Measurements from ENCODE around the gene PATJ.
"Not testable (repeated sequence)": the region's sequence is repeated elsewhere in the genome, so short reads cannot be mapped to it uniquely, and the experiment has no call there.

The PATJ gene

GRCh38 chr1:61819421-61819820, 77.1 kb downstream of the PATJ start:
- DNase-seq: no peak

GRCh38 chr1:61825393-61825792, 83.1 kb downstream of the PATJ start:
- DNase-seq: no peak

- DNase-seq: no peak
Measured at GRCh38 chr1:61828805-61829204, 86.5 kb downstream of the PATJ start.

GRCh38 chr1:61836649-61837048, 94.4 kb downstream of the PATJ start:
- DNase-seq: no peak

GRCh38 chr1:61837607-61838006, 95.3 kb downstream of the PATJ start:
- not testable (repeated sequence) for DNase-seq

GRCh38 chr1:61839679-61840078, 97.4 kb downstream of the PATJ start:
- DNase-seq: no peak

- no peak for DNase-seq
Measured at GRCh38 chr1:61842036-61842435, 99.8 kb downstream of the PATJ start.

- DNase-seq: no peak
Measured at GRCh38 chr1:61842863-61843514, 100.7 kb downstream of the PATJ start.

- no peak for DNase-seq
Measured at GRCh38 chr1:61844006-61844405, 101.7 kb downstream of the PATJ start.

- not testable (repeated sequence) for DNase-seq
Measured at GRCh38 chr1:61844664-61845063, 102.4 kb downstream of the PATJ start.

- DNase-seq: no peak
Measured at GRCh38 chr1:61851235-61851634, 109.0 kb downstream of the PATJ start.

GRCh38 chr1:61851849-61852669, 109.8 kb downstream of the PATJ start:
- DNase-seq: peak; percentile 48

GRCh38 chr1:61852670-61853015, 110.4 kb downstream of the PATJ start:
- no peak for DNase-seq

GRCh38 chr1:61853583-61853982, 111.3 kb downstream of the PATJ start:
- DNase-seq: no peak

GRCh38 chr1:61864489-61864888, 122.2 kb downstream of the PATJ start:
- no peak for DNase-seq

GRCh38 chr1:61865646-61866220, 123.5 kb downstream of the PATJ start:
- no peak for DNase-seq

GRCh38 chr1:61869691-61870109, 127.4 kb downstream of the PATJ start:
- no peak for DNase-seq

GRCh38 chr1:61872206-61872605, 129.9 kb downstream of the PATJ start:
- DNase-seq: no peak

GRCh38 chr1:61873581-61873980, 131.3 kb downstream of the PATJ start:
- no peak for DNase-seq

GRCh38 chr1:61873994-61874393, 131.7 kb downstream of the PATJ start:
- no peak for DNase-seq

- DNase-seq: no peak
Measured at GRCh38 chr1:61875198-61875597, 132.9 kb downstream of the PATJ start.

GRCh38 chr1:61879887-61880474, 137.7 kb downstream of the PATJ start:
- not testable (repeated sequence) for DNase-seq

GRCh38 chr1:61887076-61887867, 145.0 kb downstream of the PATJ start:
- no peak for DNase-seq

All from activated CD4-positive, alpha-beta T cell treated with anti-CD3 and anti-CD28 coated beads, Interleukin-10, Interleukin-2, amounts not matched to agents 100 ng/mL and 50 ng/mL, durations not matched to agents 16 hours and 8 hours (primary cell).